Measurements from ENCODE around the gene AREG. TPM values are rescaled to one million over a fixed set of nuclear protein-coding genes. Genes with fewer than 3 reads are reported as not detected.

AREG gene
- total RNA-seq, 1 experiment from 2014 or later, result 203 TPM

- DNase-seq (peak; percentile 51), ATAC-seq (no peak; the same call in 1 of the 2 replicates)
- H3K4me2 ChIP-seq (ENCODE audit: low read length), result no peak overlapping the region
- no peak overlapping the region for H2AFZ ChIP-seq (ENCODE audit: low read length)
- no peaks in the 10 kb centered on the region for H3K36me3 ChIP-seq (ENCODE audit: low read depth, low read length)
- H3K4me1 ChIP-seq (ENCODE audit: insufficient read depth, low read length), result peaks cover 17% of the 10 kb centered on the region
- H3K79me2 ChIP-seq (ENCODE audit: low read length), result no peaks in the 10 kb centered on the region
- TF ChIP-seq EZH2phosphoT487 (IDR thresholded peaks at IDR 0.05; ENCODE audit: borderline replicate concordance, low read length) (no peak), CTCF (conservative IDR thresholded peaks at IDR 0.05; ENCODE audit: low read depth, low read length) (no peak), EZH2 (IDR thresholded peaks at IDR 0.05; ENCODE audit: low read length, unreplicated experiment) (no peak)
- H3K9ac ChIP-seq (ENCODE audit: low read length), result no peak overlapping the region
- no peaks in the 10 kb centered on the region for H3K9me3 ChIP-seq (ENCODE audit: low read length)
- H4K20me1 ChIP-seq (ENCODE audit: low read length), result no peaks in the 10 kb centered on the region
- H3K27ac ChIP-seq (ENCODE audit: low read length), result no peak overlapping the region
- no peaks in the 10 kb centered on the region for H3F3A ChIP-seq (ENCODE audit: low read length, unreplicated experiment)
- no peak overlapping the region for H3K4me3 ChIP-seq (ENCODE audit: low read length)
- ChIA-PET CTCF (no interaction called here), POLR2A (ENCODE audit: unreplicated experiment) (no interaction called here)
- no TSS peak for BruUV-seq (replicated peaks)
- intact Hi-C loops (cut with micrococcal nuclease), result no loop called here
- H3K9me2 ChIP-seq (replicated peaks; ENCODE audit: low read length), result no peaks in the 10 kb centered on the region
- H3K27me3 ChIP-seq (ENCODE audit: low read length), result no peaks in the 10 kb centered on the region
These were observed 35.3 kb downstream of the AREG start for GRCh38 chr4:74480267-74480666.

GRCh38 chr4:74481891-74482609 is 37.1 kb downstream of the AREG start:
- CTCF ChIA-PET, result no interaction called here
- no TSS peak for BruUV-seq (replicated peaks)
- no peaks in the 10 kb centered on the region for H4K20me1 ChIP-seq (ENCODE audit: low read length)
- no peak for DNase-seq
- no peaks in the 10 kb centered on the region for H3K27me3 ChIP-seq (ENCODE audit: low read length)
- H3K36me3 ChIP-seq (ENCODE audit: low read depth, low read length), result no peaks in the 10 kb centered on the region
- H3K4me2 ChIP-seq (ENCODE audit: low read length), result no peak overlapping the region
- H3K9ac ChIP-seq (ENCODE audit: low read length), result no peak overlapping the region
- H3K79me2 ChIP-seq (ENCODE audit: low read length), result no peaks in the 10 kb centered on the region
- intact Hi-C loops (cut with micrococcal nuclease), result no loop called here
- no peaks in the 10 kb centered on the region for H3F3A ChIP-seq (ENCODE audit: low read length, unreplicated experiment)
- H3K27ac ChIP-seq (ENCODE audit: low read length), result no peak overlapping the region
- no peaks in the 10 kb centered on the region for H3K9me3 ChIP-seq (ENCODE audit: low read length)
- TF ChIP-seq CTCF (conservative IDR thresholded peaks at IDR 0.05; ENCODE audit: low read depth, low read length) (no peak), EZH2phosphoT487 (IDR thresholded peaks at IDR 0.05; ENCODE audit: borderline replicate concordance, low read length) (no peak), EZH2 (IDR thresholded peaks at IDR 0.05; ENCODE audit: low read length, unreplicated experiment) (no peak)
- POLR2A ChIA-PET (ENCODE audit: unreplicated experiment), result interaction anchor here (0.6 kb wide), 2 partner anchors 41 to 49 kb away, joined by 6 to 7 read pairs; no protein-coding TSS in a partner anchor
- H3K9me2 ChIP-seq (replicated peaks; ENCODE audit: low read length), result no peaks in the 10 kb centered on the region
- H2AFZ ChIP-seq (ENCODE audit: low read length), result no peak overlapping the region
- ATAC-seq, result no peak
- H3K4me1 ChIP-seq (ENCODE audit: insufficient read depth, low read length), result peaks cover 17% of the 10 kb centered on the region
- H3K4me3 ChIP-seq (ENCODE audit: low read length), result no peak overlapping the region

GRCh38 chr4:74483226-74483911 is 38.4 kb downstream of the AREG start:
- Histone ChIP-seq H3K9me3 (ENCODE audit: low read length) (no peaks in the 10 kb centered on the region), H3K9ac (ENCODE audit: low read length) (no peak overlapping the region), H3K4me1 (ENCODE audit: insufficient read depth, low read length) (peaks cover 17% of the 10 kb centered on the region), H3K27me3 (ENCODE audit: low read length) (no peaks in the 10 kb centered on the region), H2AFZ (ENCODE audit: low read length) (no peak overlapping the region), H3K9me2 (replicated peaks; ENCODE audit: low read length) (no peaks in the 10 kb centered on the region), H3K4me2 (ENCODE audit: low read length) (peak overlapping the region; percentile 23; the same call in 1 of the 2 replicates), H3K36me3 (ENCODE audit: low read depth, low read length) (no peaks in the 10 kb centered on the region), H3K79me2 (ENCODE audit: low read length) (no peaks in the 10 kb centered on the region), H3F3A (ENCODE audit: low read length, unreplicated experiment) (no peaks in the 10 kb centered on the region), H3K27ac (ENCODE audit: low read length) (no peak overlapping the region), H4K20me1 (ENCODE audit: low read length) (no peaks in the 10 kb centered on the region), H3K4me3 (ENCODE audit: low read length) (no peak overlapping the region)
- no peak for TF ChIP-seq EZH2 (IDR thresholded peaks at IDR 0.05; ENCODE audit: low read length, unreplicated experiment)
- no peak for TF ChIP-seq EZH2phosphoT487 (IDR thresholded peaks at IDR 0.05; ENCODE audit: borderline replicate concordance, low read length)
- no peak for TF ChIP-seq CTCF (conservative IDR thresholded peaks at IDR 0.05; ENCODE audit: low read depth, low read length)
- BruUV-seq (replicated peaks), result no TSS peak
- ChIA-PET POLR2A (ENCODE audit: unreplicated experiment) (no interaction called here), CTCF (interaction anchor here (0.6 kb wide), 1 partner anchor 195 kb away, joined by 3 read pairs; no protein-coding TSS in a partner anchor)
- intact Hi-C loops (cut with micrococcal nuclease), result no loop called here
- ATAC-seq, result no peak
- DNase-seq, result no peak

Measured in PC-3 (cell line).